NCI-H82 treated with DMSO at 0.1 percent for 48 hours (cell line): ENCODE results near the gene KANK4.

Source experiments
- DNase-seq: peaks from one replicate; lab custom pipeline; 2025; ENCODE audit not compliant: unreplicated experiment; lab: John Stamatoyannopoulos, UW

Gene KANK4

DNA sequence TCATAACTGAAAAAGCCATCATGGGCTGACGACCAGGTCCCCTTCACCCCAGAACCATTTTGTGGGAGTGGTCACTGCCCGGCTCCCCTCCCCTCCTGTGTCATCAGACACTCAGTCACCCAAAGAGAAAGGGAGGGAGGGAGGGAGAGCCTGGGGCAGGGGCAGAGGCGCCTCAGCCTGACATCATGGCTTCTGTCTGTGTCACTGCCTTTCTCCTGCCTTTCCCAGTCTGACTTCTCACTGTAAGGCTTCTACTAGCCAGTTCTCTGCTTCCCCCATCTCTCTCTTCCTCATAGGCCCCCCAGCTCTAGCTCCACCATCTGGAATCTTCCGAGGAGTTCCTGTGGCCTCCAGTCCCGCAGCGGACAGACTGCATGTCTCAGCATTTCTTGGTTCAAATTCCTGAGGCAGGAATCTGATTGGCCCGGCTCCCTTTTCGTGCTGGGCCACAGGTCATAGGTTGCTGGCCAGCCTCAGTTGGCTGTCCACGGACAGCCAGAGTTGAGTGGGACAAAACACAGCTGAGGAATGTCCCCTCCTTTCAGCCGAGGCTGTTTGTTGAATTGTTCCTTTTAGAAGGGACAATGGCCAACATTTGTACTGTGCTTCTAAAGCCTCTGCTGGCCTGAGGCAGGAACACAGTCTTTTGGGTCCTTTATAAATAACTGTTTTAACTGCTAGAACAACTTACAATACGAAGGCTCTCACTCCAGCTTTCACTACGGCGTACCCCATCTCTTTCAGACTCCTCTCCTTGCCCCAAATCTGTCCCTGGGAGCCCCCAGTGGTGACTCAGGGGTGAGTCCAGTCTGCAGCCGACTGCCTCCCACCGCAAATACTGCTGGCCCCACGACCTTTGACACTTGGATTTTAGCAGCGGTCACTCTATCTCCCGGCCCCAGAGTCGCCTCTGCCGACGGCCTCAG, 18.7 kb upstream of the KANK4 start:
- DNase-seq: no peak

DNA sequence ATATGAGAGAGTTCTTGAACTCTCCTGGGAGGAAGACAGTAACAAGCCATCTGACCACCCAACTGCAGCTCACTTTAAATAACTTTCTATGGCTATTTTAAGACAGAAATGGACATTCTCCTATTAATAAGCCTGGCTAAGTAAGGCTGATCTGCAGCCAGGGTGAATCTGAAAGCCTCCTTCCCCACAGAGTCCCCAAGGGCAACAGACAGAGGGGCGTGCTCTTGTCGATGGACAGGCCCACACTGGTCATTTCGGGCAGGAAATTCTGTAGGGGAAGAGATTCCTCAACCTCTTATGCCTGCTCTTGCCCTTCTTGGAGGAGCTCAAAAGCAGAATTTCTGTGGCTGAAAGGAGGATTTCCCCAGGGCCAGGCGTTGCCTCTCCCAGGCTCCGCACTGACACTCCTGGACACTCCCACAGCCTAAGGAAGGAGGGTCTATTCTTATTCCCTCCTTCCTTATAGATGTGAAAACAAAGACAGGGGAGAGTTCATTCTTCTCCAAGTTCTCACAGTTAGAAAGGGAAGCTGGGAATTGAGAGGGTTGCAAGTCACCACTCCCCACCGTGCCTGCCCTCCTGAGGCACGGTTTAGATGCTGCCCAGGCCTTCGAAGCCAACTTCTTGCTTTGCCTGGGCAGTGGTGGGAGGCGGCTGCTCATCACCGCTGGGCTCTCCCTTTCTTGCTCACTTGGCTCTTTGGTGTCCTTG, 17.9 kb upstream of the KANK4 start:
- DNase-seq: no peak

DNA sequence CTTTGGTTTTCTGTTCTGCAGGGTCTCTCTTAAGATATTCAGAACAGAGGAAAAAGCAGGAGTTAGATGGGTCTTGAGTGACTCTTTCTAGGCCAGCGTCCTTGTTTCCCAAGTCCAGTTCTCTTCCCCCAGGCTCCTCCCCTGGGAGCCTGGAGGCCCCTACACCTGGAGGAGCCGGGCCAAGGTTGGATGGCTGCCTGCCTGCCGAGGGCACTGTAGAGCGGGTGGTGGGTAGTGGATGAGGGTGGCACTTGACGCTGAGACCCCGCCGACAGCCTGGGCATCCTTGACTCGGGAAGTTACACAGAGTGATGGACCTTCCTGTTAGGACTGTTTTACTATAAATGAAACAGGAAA, 17.4 kb upstream of the KANK4 start:
- no peak for DNase-seq

DNA sequence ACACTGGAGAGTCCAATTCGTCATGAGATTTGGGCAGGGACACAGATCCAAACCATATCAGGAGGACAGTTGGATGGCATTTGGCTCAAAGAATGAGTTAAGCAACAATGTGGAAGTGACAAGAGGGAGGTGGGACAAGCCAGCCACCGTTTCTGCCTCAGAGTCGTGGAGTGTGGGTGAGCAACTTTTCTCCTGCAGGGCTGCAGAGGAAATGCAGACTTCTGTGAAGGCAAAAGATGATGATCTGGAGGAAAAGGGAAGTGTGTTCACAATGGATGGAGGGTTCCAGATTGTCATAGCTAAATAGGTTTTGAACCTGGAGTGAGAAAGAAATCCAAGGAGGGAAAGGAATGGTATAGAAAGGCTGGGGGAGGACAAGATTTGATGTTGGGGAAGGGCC, 16.4 kb upstream of the KANK4 start:
- DNase-seq: no peak

DNA sequence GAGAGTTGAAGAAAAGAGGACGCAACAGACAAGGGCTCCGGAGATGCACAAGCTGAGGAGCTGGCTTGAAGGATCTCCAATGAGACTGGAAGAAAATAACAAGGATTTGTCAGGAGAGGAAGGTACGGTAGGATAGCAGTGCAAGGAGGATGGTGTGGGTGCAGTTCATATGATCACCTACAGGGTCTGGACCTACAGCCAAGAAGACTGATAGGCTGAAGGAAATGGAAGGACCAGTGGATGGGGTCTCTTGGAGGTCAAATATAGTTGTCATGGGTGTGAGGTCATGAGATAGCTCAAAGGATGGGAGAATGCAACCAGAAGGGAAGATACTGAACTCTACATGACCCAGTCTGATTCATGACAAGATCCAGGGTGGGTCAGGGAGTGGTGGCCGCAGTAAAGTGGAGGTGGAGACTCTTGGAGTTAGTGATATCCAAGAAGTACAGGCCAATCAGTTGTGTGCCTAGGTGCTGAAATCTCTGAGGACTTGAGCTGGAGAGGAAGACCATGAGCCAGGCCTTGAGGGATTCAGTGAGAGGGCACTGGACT, 15.3 kb upstream of the KANK4 start:
- no peak for DNase-seq

DNA sequence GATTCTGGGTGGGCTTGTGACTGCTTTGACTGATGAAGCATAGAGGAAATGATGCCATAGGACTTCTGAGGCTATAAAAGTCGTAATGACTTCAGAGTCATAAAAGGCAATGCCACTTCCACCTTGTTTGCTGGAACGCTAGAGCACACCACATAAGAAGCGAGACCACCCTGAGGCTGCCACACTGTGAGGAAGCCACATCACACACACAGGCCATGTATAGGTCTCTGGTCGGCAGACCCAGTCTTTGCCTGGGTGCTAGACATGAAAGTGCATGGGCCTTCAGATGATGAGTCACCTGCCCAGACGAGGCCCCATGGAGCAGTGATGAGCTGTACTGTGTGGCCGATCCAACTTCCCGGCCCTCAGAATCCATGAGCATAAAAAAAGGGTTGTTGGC, 14.2 kb upstream of the KANK4 start:
- no peak for DNase-seq

DNA sequence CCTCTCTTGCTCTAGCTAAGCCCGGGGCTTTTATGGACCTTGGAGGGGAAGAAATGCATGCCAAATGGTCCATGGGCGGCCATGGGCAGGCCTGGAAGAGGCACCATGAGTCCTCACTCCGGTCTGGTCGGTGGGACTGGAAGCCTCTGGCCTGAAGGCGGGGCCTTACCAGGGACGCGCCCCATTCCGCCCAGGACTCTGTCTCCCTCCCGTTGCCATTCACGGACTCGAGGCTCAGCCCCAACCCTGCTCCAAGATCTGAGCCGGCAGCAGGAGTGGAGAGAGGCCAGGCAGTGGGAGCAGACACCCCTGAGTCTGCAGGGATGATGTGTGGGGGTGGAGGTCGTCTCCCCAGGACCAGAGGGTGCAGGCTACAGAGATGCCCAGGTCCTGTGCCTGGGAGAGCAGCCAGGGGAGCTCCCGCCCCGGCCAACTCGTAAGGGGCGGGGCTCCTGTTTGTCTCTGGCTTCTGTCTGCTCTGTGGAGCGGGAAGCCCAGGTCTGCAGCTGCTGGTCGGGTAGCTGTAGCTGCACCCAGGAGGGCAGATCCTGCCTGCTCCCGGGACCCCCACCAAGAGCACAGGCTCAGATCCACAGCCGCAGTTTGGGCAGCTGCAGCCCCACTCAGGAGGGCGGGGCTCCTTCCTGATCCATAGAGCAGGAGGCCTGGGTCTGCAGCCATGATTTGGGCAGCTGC, 8.3 kb upstream of the KANK4 start:
- no peak for DNase-seq

DNA sequence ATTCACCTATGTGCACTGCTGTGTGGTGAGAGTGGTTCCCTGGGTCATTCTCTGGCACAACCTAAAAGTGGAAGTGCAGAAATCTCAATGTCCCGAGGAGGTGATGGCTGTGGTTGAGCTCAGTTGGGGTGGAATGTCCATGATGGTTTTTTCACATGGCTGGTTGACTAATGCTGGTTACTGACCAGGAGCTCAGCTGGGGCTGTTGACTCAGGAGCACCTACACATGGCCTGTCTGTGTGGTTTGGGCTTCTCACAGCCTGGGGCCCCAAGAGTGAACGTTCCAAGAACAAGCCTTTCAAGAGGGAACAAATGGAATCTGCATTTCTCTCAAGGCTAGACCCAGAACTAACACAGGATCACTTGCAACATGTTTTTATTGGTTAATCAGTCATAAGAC, 6.4 kb upstream of the KANK4 start:
- DNase-seq: no peak

DNA sequence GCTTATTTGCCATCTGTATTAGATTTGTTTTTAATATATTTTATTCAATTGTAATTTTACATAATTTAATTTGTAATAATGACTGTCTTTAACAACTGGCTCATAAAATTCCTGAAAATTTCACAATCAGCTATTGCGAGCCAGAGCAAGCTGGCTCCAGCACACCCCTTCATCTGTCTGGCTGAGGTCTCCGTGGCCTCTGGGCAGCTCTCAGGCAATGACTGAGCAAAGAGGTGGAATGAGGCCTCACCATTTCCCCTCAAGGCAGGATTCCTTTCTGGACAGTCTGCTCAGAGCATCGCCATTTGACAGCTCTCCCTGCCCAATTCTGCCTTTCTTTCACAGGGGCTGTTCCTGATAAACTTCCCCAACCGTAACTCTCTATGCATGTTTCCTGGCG, 5.8 kb upstream of the KANK4 start:
- no peak for DNase-seq

DNA sequence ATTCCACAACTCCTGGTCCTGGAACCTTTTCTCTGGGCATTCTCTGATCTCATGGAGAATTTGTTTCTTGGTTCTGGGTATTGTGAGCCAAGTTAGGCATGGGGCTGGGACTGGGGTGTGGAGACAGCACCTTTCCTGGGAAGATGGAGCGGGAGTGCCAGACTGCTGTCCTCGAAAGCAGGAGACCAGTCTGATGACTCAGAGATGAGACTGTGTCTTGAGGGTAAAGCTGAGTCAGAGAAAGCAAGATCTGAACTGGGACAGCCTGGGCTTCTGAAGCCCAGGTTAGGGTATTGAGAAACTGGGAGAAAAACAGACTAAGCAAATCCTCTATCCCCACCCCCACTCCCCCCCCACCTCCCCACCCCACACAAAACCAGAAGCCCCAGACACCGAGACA, 2.2 kb upstream of the KANK4 start:
- DNase-seq: no peak

DNA sequence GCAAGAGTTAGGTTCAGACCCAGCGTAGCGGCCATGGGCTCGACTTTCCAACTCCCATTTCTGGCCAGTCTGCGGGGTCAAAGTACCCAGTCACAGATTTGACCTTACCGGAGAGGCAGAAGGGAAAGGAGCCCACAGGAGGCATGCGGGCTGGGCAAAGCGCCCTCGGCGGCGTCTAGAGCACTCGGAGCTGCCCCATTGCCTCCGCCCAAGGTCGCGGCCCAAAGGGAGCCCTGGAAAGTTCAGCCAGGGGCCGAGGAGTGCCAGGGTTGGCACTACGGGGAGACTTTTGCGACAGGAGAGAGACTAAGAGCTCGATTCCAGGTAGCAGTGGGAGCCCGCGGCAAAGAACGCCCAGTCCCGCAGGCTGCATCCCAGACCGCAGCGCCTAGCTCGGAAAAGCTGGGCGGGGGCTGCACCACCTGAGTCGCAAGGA, 896 bp downstream of the KANK4 start:
- DNase-seq: no peak

DNA sequence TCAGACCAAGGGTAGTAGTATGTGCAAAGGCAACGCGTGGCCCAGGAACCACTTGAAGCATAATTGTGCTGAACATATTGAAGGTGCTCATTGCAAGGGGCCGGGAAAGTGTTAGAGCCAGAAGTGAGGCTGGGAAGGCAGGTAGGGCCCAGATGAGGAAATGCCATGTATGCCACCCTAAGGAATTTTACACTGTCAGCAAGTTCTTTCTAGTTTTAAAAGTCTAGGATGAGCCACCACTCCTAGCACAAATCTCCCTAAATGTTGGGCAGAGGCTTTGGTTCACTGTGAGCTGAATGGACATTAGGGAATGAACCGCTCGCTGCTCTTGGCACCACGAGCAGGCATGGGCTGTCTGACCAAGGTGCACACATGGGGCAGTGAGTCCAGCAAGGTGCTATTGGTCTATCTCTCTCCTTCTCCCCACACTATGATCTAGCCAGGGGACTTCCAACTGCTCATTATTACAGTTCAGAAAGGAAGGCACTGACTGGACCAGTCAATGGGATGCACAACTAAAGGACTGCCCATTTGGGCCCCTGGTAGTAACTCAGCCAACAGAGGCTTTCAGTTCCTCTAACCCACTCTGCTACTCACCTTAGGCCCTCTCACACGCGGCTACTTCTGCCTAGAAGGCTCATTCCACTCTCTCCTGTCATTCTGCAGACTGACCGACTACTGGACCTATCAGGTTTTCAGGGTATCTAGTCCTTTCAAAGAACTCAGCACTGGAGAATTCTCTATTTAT, 2.0 kb downstream of the KANK4 start:
- DNase-seq: no peak

DNA sequence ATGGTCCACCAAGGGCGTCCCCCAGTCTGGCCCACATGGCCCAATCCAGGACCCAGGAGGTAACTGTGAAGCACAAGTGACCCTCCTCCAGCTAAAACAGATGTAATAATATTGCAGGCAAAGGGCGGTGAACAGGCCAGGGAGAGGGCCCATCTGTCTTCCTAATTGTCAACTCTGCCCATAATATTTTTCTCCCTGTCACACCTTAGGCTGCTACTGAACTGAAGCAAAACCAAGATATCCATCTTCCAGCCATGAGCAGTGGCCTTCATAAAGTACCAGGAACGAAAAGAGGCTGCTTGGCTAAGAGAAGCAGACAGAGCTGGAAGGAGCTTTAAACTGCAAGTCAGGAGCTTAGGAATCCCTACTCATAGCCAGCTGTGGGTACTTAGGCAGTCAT, 3.1 kb downstream of the KANK4 start:
- DNase-seq: no peak

DNA sequence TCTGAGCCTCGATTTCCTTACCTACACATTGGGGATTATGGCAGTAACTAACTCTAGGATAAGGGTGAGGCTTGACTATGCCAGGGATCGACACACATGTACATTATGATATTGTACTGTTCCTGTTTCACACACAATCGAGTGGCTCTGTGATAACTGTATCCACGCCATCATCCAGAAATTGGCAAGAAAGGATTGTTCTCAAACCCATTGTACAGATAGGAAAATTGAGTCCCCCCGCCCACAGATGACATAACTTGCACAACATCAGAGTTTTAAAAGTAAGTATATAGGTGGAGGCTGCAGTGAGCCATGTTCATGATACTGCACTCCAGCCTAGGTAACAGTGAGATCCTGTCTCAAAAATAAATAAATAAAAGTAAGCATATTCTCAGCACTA, 3.8 kb downstream of the KANK4 start:
- DNase-seq: no peak

DNA sequence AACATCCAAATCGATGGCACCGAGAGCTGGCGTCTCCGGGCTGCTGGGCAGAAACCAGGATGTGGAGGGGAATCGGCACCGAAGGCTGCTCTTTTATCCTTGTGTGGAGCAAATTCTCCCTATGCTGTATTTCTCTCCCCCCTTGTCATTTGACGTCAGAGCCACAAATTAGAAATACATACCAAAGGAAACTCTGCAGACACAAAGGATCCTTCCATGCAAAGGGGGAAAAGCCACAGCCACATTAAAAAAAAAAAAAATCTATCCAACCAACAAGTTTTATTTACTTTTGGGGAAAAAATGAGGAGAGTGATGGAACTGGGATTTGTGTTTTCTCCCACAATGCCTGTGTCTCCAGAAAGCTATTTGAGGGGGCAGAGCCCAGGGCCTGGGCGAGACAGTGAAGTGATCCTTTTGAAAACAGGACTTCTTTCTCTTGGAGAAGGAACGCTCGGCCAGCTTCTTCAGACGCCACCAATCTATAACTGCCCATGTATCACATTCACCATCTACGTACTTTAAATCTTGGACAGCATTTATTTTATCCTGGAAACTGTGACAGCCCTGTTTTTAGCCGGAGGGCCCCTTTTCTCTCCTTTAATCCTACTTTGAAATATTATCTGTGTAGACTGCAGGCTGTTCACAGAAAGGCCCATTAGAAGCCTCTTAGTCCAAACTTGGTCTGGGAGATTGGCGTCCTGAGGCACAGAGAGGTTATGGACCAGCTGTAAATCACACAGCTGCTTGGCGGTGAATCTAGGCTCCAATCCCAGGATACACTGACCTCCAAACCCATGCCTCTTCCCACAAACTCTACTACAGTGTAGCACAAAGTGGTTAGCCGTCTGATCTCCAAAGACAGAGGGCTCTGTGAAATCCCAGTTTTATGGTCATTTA, 4.5 kb downstream of the KANK4 start:
- DNase-seq: no peak

DNA sequence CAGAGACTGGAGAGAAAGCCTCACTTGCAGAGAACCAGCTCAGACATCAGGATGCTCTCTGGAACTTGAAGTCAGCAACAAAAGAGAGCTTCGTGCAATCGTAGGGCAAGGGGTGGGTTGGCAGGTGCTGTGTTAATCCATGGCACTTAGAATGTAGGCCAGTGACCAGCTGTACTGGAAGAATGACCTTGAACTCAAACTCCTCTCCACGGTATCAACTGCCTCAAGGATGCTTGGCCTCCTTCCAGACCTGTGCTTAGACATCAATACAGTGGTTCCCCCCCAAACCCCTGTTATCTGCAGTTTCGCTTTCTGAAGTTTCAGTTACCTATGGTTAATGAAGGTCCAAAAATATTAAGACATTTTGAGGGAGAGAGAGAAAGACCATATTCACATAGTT, 6.5 kb downstream of the KANK4 start:
- no peak for DNase-seq

DNA sequence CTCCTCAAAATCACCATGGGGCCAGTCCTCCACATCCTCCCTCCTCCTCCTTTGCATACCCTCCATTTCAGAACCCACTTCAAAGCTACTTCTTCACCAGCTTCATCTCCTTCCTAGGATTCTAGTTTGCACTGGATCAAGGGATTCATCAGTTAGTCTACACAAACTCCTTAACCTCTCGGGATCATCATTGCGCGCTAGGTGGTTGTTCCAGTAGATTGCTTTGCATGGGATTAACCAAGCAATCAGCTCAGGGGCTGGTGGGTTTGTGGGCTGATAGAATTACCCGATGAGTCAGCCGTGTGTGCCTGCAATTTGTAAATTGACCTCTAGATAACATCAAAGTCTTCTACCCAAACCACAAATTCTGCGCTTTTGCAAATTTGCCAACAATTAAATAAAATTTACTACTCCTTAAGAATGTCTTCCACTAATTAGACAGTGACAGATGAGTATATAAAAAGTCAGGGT, 7.7 kb downstream of the KANK4 start:
- peak; percentile 58 for DNase-seq

DNA sequence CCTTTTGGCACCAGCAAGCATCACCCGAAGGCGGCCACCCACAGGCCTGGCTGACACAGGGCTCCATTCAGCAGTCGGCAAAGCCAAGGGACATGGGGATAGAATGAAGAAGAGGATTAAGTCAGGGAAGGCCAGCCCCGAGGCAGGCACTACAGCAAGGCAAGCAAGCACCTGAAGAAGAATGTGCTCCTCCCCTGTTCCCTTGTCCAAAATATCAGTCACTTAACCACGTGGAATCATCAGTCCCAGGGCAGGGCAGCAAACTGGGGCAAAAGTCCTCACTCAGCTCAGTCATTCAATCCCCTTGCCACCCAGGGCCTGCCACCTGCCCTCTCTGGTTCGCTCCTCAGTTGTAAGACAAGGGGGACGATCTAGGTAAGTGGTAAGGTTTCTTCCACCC, 9.3 kb downstream of the KANK4 start:
- no peak for DNase-seq

DNA sequence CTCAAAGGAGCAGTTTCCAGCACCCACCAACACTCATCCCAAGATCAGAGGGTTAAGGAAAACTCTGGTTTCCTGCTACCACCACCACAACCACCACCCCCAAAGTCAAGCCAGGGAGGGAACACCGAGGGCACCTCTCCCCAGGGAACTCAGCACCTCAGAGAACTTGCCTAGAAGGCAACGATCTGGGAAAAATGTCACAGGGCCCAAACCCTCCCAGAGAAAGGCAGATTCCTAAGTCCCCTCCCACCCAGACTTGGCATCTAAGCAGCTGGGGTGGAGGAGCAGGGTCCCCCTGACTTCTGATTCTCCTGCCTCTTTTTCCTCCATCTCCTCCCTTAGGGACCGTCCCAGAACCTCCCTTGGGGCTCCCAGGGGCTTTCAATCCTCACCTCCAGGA, 10.6 kb downstream of the KANK4 start:
- no peak for DNase-seq
